GM13976 (cell line): ENCODE results near the gene NTRK2.

Experiments
- DNase-seq: peaks from one replicate; pipeline ENCODE4 v3.0.0; 2012; ENCODE audit warnings: low spot score
- in situ Hi-C: fragments of 300-500 bp; cut with MboI; formaldehyde crosslinking; loops from one replicate; pipeline ENCODE4 v1.12.0; 2022; ENCODE audit warnings: low sequenced_read_pairs, mixed read lengths, inconsistent platforms; ENCODE audit not compliant: unreplicated experiment
- TF ChIP-seq, protein P1 (sequence below): IDR thresholded peaks from 2 replicates; pipeline ENCODE4 v1.5.1; 2012; ENCODE audit warnings: borderline replicate concordance, mild to moderate bottlenecking; ENCODE audit not compliant: insufficient read depth; ENCODE audit errors: extremely low read depth, missing control alignments, control extremely low read depth

NTRK2 gene

DNA sequence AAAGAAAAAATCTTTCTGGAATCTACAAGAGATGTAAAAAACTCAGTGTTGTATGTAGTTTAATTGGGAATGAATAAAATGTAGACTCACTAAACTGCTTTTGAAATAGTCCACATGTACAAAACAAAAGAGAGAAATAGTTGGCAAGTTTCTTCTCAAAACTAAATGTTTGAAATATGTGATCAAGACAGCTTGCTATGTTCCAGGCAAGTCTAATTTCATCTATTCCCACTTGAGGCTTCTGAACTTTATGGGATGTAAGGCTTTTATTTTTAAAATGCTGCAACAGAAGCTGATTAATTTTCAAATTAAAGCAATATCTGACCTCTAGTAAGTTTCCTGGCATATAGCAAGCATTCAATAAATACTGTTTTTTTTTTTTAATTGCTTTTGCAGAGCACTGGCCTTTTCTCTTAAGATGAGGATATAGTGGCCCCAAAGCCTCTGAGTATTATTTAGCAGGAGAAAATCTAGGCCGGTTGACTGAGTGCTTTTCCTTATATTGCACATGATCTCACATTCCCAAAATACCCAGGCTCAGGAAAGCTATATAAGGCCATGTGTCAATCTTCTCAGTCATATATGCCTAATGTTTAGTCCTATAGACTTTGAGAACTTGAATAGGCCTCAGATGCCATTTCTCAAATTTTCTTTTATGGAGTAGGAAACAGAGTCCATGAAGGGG is 183.2 kb downstream of the NTRK2 start:
- TF ChIP-seq, protein P1, sequence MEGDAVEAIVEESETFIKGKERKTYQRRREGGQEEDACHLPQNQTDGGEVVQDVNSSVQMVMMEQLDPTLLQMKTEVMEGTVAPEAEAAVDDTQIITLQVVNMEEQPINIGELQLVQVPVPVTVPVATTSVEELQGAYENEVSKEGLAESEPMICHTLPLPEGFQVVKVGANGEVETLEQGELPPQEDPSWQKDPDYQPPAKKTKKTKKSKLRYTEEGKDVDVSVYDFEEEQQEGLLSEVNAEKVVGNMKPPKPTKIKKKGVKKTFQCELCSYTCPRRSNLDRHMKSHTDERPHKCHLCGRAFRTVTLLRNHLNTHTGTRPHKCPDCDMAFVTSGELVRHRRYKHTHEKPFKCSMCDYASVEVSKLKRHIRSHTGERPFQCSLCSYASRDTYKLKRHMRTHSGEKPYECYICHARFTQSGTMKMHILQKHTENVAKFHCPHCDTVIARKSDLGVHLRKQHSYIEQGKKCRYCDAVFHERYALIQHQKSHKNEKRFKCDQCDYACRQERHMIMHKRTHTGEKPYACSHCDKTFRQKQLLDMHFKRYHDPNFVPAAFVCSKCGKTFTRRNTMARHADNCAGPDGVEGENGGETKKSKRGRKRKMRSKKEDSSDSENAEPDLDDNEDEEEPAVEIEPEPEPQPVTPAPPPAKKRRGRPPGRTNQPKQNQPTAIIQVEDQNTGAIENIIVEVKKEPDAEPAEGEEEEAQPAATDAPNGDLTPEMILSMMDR, result no peak
- DNase-seq, result no peak
- in situ Hi-C loops, result no loop called here

DNA sequence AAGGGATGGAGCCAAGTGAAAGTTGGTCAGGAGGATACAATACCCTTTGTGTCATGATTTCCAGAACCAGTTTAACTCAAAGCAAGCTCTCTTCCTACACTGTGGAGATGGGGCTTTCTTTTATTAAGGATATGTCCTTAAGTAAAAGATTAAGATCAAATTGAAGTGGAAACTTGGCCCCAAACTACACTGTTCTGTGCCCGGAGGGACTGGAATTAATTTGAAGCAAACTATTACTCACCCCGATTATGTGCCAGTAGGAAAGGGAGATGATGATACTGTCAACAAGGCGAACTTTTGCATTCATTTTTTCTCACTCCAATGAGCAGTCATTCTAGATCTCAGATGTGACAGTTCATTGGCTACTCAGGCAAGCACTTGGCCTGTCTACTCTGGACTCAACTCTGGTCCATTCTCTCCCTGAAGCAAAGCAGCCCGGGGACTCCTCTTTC is 186.7 kb downstream of the NTRK2 start:
- TF ChIP-seq, protein P1, result no peak
- in situ Hi-C loops, result no loop called here

DNA sequence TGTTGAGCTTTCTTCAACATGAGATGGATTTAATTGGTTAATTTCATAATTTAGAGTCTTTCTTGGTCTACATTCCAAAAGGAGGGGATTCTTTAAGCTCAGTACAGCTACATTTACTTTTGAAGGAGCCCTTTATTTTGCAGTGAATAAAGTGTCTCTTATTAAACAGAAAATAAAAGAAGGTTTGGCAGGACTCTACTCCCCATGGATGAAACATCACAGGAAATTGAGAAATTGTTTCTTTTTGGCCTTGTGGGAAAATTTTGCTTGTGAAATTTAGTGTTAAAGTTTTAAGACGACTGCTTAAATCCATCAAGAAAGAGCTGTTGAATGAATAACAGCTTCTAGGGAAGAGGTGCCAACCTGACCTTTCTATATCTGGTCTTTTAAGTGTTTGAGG is 187.7 kb downstream of the NTRK2 start:
- DNase-seq, result no peak
- TF ChIP-seq, protein P1, result no peak
- in situ Hi-C loops, result no loop called here

More for the DNA sequence above, 186.7 kb downstream of the NTRK2 start:
- DNase-seq, result no peak

DNA sequence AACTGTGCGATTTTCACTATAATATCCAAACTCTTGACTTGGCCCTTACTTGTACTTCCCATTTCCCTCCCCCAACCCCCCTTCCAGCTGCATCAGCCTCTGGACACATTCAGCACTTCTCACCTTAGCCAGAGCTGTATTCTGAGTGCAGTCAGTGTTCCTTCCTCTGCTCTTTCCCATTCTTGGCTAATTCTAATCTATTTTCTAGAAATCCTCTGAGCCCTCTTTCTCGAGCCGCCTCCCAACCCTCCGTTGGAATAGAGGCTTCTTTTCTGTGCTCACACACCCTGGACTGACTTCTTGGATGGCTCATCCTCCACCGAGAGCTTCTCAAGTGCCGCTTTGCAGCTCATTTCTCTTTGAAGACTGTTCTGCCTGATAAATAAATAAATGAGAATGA is 188.8 kb downstream of the NTRK2 start:
- in situ Hi-C loops, result no loop called here
- TF ChIP-seq, protein P1, result no peak
- no peak for DNase-seq

DNA sequence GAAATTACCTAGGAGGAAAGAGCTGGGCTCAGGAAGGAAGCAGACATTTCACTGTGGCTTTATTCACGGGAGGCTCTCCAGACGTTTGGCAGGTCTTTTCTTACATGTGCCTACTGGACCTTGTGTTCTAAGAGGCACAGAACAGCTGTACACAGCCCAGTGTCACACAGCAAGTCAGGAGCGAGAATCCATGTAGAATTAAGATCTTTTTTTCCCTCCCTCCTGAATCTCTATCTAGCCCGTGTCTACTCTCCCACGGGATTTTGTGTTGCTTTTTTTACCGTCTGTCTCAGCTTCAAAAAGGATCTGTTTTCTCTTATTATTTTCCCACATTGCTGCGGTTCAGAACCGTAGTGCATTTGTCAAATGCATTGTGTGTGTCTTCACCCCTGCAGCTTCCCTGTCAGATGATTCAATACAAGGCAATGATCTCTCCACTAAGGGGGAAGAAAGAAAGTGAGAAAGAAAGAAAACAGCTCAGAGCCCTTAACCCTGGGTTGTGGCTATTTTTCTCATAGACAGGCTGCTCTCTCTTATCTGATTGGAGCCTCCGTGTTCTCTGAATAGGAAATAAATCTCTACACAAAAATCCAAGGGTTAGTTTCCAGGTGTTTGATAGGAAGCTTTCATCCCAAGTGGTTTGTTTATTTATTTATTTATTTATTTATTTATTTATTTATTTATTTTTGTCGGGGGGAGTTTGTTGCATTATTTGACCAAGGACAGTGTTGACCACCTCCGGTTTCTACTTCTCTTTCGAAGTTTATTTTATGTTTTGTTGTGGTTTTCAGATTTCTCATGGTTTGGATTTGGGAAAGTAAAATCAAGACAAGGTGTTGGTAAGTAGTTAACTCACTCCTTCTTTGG is 191.0 kb downstream of the NTRK2 start:
- TF ChIP-seq, protein P1, result no peak
- DNase-seq, result no peak
- in situ Hi-C loops, result no loop called here

DNA sequence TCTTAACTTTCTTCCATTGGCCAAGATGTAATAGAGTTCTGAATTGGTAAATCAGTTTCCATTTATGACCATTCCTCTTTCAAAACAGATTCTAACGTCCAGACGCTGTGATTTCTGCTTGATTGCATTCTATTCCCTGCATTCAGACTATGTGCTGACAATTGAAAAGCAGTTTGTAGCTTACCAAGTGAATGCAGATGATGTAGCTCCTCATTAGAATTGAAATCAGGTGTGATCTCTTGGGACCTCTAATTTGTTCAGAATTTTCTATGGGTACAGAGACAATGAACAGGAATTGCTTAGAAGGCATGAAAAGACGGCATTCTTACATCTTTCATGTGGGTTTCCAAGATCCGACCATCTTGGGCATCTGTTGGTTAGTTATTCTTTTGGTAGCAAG is 191.9 kb downstream of the NTRK2 start:
- TF ChIP-seq, protein P1, result no peak
- DNase-seq, result no peak
- in situ Hi-C loops, result no loop called here
